IPS DF 4.7 (cell line): ENCODE results near the gene ZNF227.
"Not testable (repeated sequence)": the region's sequence is repeated elsewhere in the genome, so short reads cannot be mapped to it uniquely, and the experiment has no call there.

Source experiments
- DNase-seq: peaks from one replicate; pipeline ENCODE4 v3.0.0-alpha.2; 2013; ENCODE audit warnings: low spot score; ENCODE audit errors: extremely low read depth

The ZNF227 gene

DNA sequence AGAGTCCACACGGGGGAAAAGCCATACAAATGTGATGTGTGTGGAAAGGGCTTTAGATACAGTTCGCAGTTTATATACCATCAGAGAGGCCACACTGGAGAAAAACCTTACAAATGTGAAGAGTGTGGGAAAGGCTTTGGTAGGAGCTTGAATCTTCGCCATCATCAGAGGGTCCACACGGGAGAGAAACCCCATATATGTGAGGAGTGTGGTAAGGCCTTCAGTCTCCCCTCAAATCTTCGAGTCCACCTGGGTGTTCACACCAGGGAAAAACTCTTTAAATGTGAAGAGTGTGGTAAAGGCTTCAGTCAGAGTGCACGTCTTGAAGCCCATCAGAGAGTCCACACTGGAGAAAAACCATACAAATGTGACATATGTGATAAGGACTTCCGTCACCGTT is 24.1 kb downstream of the ZNF227 start:
- no peak for DNase-seq

DNA sequence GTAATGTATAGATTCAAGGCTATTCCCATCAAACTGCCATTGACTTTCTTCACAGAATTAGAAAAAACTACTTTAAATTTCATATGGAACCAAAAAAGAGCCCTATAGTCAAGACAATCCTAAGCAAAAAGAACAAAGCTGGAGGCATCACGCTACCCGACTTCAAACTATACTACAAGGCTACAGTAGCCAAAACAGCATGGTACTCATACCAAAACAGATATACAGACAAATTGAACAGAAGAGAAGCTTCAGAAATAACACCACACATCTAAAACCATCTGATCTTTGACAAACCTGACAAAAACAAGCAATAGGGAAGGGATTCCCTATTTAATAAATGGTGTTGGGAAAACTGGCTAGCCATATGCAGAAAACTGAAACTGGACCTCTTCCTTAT is 40.0 kb downstream of the ZNF227 start:
- DNase-seq, result not testable (repeated sequence)

DNA sequence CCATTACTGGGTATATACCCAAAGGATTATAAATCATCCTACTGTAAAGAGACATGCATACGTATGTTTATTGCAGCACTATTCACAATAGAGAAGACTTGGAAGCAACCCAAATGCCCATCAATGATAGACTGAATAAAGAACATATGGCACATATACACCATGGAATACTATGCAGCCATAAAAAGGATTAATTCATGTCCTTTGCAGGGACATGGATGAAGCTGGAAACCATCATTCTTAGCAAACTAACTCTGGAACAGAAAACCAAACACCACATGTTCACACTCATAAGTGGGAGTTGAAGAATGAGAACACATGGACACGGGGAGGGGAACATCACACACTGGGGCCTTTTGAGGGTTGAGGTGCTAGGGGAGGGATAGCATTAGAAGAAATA is 41.1 kb downstream of the ZNF227 start:
- DNase-seq, result not testable (repeated sequence)

DNA sequence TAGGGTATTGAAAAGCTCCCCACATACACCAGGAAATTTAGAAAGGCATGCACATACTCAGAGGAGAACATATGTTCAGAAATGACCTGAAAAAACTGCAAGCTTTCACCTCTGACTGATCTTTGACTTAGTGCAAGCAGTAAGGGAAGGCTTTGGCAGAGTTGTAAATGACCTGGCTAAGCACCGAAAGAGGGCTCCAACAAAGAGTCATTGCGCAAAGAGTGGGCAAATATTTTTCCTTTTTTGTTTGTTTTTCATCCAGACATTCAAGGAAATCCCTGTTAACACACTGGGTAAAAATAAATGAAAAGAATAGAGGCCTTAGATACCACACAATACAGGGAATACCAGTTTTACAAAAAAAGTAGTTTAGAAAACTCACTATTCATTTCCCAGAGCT is 42.2 kb downstream of the ZNF227 start:
- DNase-seq, result no peak

DNA sequence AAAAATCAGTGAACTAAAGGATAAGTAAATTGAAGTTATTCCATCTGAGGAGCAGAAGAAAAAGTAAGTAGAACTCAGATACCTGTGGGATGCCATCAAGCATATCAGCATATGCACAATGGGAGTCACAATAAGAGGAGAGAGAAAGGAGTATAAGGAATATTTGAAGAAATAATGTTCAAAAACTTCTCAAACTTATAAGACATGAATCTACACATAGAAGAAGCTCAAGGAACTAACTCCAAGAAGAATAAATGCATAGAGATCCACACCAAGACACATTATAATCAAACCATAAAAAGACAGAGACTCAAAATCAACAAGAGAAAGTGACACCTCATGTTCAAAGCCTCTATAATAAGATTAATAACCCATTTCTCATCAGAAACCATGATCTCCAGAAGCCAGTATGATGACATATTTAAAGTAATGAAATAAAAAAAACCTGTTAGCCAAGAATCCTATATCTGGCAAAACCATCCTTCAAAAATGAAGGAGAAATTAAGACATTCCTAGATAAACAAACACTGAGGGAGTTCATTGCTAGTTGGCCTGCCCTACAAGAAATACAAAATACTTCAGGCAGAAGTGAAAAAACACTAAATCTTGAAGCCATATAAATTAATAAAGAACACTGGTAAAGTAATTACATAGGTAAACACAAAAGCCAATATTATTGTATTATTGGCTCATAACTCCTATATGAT is 43.5 kb downstream of the ZNF227 start:
- no peak for DNase-seq

DNA sequence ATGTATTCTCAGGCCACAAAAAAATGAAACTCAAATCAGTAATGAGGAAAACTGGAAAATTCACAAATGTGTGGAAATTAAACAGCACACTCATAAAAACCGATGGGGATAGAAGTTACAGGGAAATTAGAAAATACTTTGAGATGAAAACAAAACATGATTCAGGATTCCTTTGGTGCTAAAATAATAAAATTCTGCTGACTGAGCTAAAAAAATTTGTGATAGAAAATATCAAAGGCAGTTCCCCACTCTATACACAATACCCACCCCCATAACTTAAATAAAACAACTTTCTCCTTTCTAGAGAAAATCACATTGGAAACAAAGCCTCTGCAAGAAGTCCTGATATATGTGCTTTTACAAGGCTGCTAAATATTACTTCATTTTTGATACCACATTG is 45.8 kb downstream of the ZNF227 start:
- no peak for DNase-seq

DNA sequence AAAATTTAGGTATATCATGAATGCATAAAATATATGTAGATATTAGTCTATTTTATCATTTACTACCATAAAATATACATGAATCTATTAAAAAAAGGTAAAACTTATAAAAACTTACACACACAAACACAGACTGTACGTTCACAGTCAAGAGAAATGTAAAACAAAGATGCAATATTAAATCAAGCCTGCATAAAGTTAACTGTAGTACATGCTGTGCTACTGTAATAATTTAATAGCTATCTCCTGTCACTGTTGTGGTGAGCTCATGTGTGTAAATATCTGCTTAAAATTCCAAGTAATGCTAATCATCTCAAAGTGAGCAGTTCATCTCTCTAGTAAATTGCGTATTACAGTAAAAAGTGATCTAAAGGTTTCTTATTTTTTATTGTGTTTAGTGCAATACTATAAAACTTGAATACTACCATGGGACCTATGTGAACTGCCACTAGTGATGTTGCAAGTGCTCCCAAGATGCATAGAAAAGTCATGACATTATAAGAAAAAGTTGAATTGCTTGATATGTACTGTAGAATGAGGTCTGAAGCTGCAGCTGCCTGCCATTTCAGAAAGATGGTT is 46.6 kb downstream of the ZNF227 start:
- DNase-seq, result no peak

DNA sequence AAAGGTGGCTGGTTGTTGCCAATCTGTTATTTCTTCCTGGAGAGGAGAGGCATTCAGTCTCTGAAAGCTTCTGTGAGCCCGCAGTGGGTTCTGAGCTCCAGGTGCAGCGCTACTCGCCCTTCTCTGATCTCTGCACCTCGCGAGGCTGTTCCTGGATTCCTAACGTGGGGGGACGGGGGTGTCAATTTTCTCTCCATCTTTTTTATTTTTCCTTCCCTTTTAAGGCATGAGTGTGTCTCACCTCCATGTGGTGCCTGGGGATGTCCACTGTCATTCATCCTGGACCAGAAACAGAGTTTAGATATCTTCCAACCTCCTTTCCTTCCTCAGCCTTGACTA is 48.0 kb downstream of the ZNF227 start:
- no peak for DNase-seq

DNA sequence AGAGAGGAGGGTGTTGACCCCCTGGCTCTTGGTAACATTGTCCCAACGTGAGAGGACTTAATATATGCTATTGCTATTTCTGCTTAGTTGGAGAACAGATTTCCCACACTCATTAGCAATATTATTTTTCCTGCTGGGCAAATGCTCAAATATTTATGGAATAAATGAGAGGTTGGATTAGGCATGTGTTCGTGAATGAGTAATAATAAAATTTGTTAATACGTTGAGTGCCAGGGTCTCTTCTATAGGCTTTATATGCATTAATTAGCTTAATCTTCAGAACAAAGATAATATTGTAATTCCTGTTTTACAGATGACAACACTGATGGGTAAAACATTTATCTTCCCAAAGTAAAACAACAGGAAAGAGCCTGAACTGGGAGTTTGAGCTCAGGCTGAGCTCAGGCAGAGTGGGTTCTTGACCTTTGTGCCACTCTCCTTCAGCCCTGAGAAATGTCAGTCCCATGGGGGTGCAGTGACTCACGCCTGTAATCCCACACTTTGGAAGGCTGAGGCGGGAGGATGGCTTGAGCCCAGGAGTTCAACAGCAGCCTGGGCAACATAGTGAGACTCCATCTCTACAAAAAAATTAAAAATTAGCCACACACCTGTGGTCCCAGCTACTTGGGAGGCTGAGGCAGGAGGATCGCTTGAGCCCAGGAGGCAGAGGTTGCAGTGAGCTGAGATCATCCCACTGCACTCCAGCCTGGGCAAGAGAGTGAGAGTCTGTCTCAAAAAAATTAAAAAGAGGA is 48.5 kb downstream of the ZNF227 start:
- no peak for DNase-seq

DNA sequence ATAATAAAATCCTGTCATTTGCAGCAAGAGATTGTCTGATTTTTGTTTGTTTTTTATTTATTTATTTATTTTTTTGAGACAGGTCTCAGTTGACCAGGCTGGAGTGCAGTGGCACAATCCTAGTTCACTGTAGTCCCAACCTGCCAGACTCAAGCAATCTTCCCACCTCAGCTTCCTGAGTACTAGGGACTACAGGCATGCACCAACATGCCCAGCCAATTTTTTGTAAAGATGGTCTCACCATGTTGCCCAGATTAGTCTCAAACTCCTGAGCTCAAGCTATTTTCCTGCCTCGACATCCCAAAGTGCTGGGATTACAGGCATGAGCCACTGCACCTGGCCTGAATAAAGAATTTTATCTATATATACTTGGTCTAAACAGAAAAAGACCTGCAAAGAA is 65.0 kb downstream of the ZNF227 start:
- no peak for DNase-seq

DNA sequence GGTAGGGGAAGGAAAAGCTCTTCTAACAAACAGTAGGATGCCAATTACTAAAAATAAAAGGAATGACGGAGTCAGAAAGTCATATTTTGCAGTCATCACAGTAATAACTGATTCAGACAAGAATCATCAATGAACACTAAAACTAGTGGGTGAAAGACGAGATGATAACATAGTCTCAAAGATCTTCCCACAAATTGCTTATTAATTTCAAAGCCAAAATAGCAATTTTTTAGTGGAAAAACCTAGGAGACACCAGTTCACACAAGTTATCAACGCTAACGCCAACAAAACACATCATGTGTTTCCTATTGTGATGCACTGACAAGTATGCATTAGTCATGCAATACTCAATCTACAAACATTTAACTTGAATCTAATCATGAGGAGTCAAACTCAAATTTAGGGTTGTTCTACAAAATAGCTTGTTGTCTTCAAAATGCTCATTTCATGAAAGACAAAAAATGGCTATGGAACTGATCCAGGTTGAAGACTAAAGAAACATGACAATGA is 65.9 kb downstream of the ZNF227 start:
- no peak for DNase-seq

DNA sequence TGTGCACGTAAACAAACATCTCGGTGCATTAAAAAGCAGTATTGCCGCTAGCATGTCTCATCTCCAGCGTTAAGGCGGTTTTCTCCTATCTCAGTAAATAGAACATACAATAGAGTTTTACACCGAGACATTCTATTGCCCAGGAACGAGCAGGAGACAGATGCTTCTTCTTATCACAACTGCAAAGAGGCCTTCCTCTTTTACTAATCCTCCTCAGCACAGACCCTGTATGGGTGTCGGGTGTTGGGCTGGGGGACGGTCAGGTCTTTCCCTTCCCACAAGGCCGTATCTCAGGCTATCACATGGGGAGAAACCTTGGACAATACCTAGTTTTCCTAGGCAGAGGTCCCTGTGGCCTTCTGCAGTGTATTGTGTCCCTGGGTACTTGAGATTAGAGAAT is 68.6 kb downstream of the ZNF227 start:
- no peak for DNase-seq

DNA sequence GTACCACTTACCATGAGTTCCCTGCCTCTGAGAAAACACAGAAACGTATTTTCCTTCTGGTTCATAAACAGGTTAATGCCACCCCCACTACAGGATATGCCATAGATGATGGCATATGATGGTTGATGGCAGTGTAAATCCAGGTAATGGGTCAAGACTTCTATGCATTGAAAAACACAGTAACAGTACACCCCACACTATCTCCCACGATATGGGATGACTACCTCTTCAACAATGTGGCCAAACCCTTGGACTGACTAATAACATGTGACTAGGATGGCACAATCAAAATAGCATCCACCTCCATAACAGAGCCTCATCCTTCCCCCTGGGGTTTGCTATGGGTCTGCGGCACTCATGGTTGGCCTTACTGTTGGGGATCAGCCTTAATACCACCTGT is 70.5 kb downstream of the ZNF227 start:
- no peak for DNase-seq

DNA sequence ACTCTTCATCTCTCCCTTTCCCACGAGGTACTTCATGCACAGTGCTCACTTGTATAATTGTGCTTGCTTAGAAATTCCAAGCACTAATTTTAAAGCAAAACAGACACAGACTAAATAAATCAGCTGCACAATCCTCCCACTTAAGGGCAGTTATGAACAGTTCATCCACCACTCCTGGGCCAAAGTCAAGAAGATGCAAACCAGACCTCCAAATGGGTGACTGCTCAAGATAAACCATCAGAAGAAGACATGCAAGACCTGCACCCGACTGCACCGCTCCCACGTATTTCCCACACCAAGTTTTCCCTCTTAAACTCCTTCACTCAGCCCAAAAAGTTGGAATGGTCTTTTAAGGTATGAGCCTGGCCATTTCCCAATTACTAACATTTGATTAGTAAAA is 72.6 kb downstream of the ZNF227 start:
- DNase-seq, result no peak
